Trophoblast cell (in vitro differentiated cells and primary cell): ENCODE results near the gene SLC37A1.
A peak's percentile ranks its signal among the peaks of the same experiment; 100 is the strongest.
"Not testable (repeated sequence)": the region's sequence is repeated elsewhere in the genome, so short reads cannot be mapped to it uniquely, and the experiment has no call there.

Experiments used
- DNase-seq, 2 donors: peaks; one replicate each; pipeline ENCODE4 v3.0.0-alpha.2; 2016
- H2AFZ ChIP-seq: 2 replicates; pipeline ENCODE4 v1.6.1; 2013; ENCODE audit warnings: low read length, moderate library complexity, mild to moderate bottlenecking; ENCODE audit not compliant: insufficient read depth, poor library complexity
- H2AK5ac ChIP-seq: 2 replicates; pipeline ENCODE4 v1.6.1; 2013; ENCODE audit warnings: mild to moderate bottlenecking, low read length
- H2BK120ac ChIP-seq: 2 replicates; pipeline ENCODE4 v1.6.1; 2013; ENCODE audit warnings: low read length, mild to moderate bottlenecking, moderate library complexity; ENCODE audit not compliant: insufficient read depth, poor library complexity
- H2BK12ac ChIP-seq: 2 replicates; pipeline ENCODE4 v1.6.1; 2013; ENCODE audit warnings: mild to moderate bottlenecking, low read length, moderate library complexity
- H2BK5ac ChIP-seq: 2 replicates; pipeline ENCODE4 v1.6.1; 2013; ENCODE audit warnings: low read length, low read depth, moderate library complexity, mild to moderate bottlenecking; ENCODE audit not compliant: poor library complexity
- H3K14ac ChIP-seq: 2 replicates; pipeline ENCODE4 v1.6.1; 2013; ENCODE audit warnings: mild to moderate bottlenecking, low read length
- H3K18ac ChIP-seq: 2 replicates; pipeline ENCODE4 v1.6.1; 2013; ENCODE audit warnings: mild to moderate bottlenecking, low read length
- H3K23ac ChIP-seq: 2 replicates; pipeline ENCODE4 v1.6.1; 2013; ENCODE audit warnings: low read length
- H3K27ac ChIP-seq: 2 replicates; pipeline ENCODE4 v1.5.1; 2013; ENCODE audit warnings: low read depth, mild to moderate bottlenecking, inconsistent platforms, low read length, moderate library complexity
- H3K27me3 ChIP-seq: 2 replicates; pipeline ENCODE4 v1.6.1; 2013; ENCODE audit warnings: inconsistent platforms, mild to moderate bottlenecking, low read length, moderate library complexity; ENCODE audit not compliant: insufficient read depth
- H3K36me3 ChIP-seq, 2 experiments: 1 replicate in 1 of 2; 2 replicates in 1 of 2; pipeline ENCODE4 v1.6.1; 2013; ENCODE audit warnings: low read length in 2 of 2, mild to moderate bottlenecking in 2 of 2, moderate library complexity in 1 of 2; ENCODE audit not compliant: insufficient read depth in 2 of 2, control insufficient read depth in 1 of 2
- H3K4ac ChIP-seq: 2 replicates; pipeline ENCODE4 v1.6.1; 2013; ENCODE audit warnings: low read depth, mild to moderate bottlenecking, low read length, moderate library complexity
- H3K4me1 ChIP-seq, 2 experiments: 1 replicate in 1 of 2; 2 replicates in 1 of 2; pipeline ENCODE4 v1.6.1; 2013; ENCODE audit warnings: low read length in 2 of 2, mild to moderate bottlenecking in 2 of 2, moderate library complexity in 1 of 2; ENCODE audit not compliant: insufficient read depth in 2 of 2, control insufficient read depth in 1 of 2
- H3K4me2 ChIP-seq: 2 replicates; pipeline ENCODE4 v1.6.1; 2013; ENCODE audit warnings: inconsistent platforms, mild to moderate bottlenecking, low read length, moderate library complexity
- H3K4me3 ChIP-seq: 2 replicates; pipeline ENCODE4 v1.5.1; 2013; ENCODE audit warnings: mild to moderate bottlenecking, low read depth, low read length, inconsistent platforms
- H3K79me1 ChIP-seq: one replicate; pipeline ENCODE4 v1.6.1; 2013; ENCODE audit warnings: low read length
- H3K79me2 ChIP-seq: 2 replicates; pipeline ENCODE4 v1.6.1; 2013; ENCODE audit warnings: low read length, mild to moderate bottlenecking; ENCODE audit not compliant: control insufficient read depth, insufficient read depth, poor library complexity
- H3K9ac ChIP-seq: 2 replicates; pipeline ENCODE4 v1.6.1; 2013; ENCODE audit warnings: mild to moderate bottlenecking, low read length
- H3K9me3 ChIP-seq: 2 replicates; pipeline ENCODE4 v1.6.1; 2013; ENCODE audit warnings: low read depth, mild to moderate bottlenecking, control low read depth, inconsistent platforms, low read length; ENCODE audit not compliant: insufficient read depth
- H4K12ac ChIP-seq: 2 replicates; pipeline ENCODE4 v1.6.1; 2013; ENCODE audit warnings: low read depth, mild to moderate bottlenecking, low read length, moderate library complexity
- H4K8ac ChIP-seq: 2 replicates; pipeline ENCODE4 v1.6.1; 2013; ENCODE audit warnings: low read depth, mild to moderate bottlenecking, low read length, moderate library complexity
- H4K91ac ChIP-seq: one replicate; pipeline ENCODE4 v1.6.1; 2013; ENCODE audit warnings: low read depth, mild to moderate bottlenecking, low read length, moderate library complexity
- WGBS: extraction: QIAGEN DNeasy Blood & Tissue Kit; methylation state at CpG from one replicate; pipeline ENCODE4 v1.1.7; 2013; ENCODE audit warnings: missing lambda C conversion rate; ENCODE audit not compliant: insufficient read length, insufficient coverage; ENCODE audit errors: extremely low coverage; 5-methylcytosine and 5-hydroxymethylcytosine counted together

SLC37A1 gene

DNA sequence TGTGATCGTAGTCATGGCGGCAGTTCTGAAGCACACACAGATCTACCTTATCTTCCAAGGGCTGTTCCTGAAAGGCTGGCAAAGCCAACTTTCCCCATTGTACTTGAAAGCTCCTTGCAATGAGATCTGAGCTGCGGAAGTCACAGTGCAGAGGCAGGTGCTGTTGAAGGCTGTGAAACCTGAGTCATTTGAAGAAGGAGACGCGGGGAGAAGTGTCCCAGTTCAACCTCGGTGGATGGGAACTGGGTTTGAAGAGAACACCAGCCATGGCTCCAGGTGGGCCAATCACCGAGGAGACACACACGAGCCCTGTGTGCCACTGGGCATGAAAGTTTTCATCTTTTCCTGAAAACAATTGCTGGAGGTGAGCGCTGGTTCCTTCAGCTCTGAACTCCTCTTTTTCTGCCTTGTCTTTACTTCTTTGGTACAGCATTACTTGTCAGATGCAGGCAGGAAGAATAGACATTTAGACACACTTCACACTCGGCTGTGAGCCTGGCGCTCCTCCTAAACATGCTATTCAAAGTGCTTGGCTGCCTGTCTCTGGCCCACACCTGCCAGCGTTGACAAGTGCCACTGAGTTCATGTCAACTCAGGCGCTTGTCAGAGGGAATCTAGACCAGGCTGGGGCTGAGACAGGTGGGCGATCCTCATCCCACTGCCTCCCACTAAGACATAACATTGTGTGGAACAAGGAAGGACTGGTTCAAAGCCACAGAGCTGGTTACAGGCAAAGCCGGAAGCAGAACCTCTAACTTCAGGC, 114.1 kb downstream of the SLC37A1 start:
- Histone ChIP-seq H3K23ac (no peak overlapping the region), H3K4ac (no peak overlapping the region), H3K27me3 (no peaks in the 10 kb centered on the region), H2BK120ac (no peak overlapping the region), H2BK12ac (no peak overlapping the region), H4K12ac (no peak overlapping the region), H3K79me1 (no peaks in the 10 kb centered on the region), H3K9me3 (peaks cover 8% of the 10 kb centered on the region), H2AFZ (no peak overlapping the region), H4K91ac (no peak overlapping the region), H3K18ac (no peak overlapping the region), H3K36me3 (no peaks in the 10 kb centered on the region), H3K9ac (no peak overlapping the region), H3K4me3 (no peak overlapping the region), H3K4me2 (no peak overlapping the region), H3K27ac (no peak overlapping the region), H2BK5ac (no peak overlapping the region), H2AK5ac (no peak overlapping the region), H3K79me2 (no peaks in the 10 kb centered on the region), H3K14ac (no peak overlapping the region), H3K4me1 (no peaks in the 10 kb centered on the region), H4K8ac (no peak overlapping the region)
- DNase-seq = no peak
- no CpG with 5 or more reads among the region's 15 CpGs for whole genome bisulfite sequencing

DNA sequence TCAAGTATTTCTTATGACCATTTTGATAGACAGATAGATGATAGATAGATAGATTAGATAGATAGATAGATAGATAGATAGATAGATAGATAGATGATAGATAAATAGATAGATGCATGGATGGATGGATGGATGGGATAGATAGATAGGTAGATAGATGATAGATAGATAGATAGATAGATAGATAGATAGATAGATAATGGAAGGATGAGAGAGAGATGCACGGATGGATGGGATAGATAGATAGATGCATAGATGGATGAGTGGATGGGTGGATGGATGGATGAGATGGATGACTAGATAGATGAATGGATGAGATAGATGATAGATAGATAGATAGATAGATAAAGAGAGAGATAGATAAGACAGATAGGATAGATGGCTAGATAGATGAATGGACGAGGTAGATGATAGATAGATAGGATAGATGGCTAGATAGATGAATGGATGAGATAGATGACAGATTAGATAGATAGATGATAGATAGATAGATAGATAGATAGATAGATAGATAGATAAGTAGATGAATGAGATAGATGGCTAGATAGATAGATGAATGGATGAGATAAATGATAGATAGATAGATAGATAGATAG, 114.9 kb downstream of the SLC37A1 start:
- H4K8ac ChIP-seq, H3K27me3 ChIP-seq, H3K18ac ChIP-seq, H4K91ac ChIP-seq, H2AFZ ChIP-seq, H3K4me2 ChIP-seq, DNase-seq, H3K23ac ChIP-seq, H3K27ac ChIP-seq, H3K4me1 ChIP-seq, H3K9me3 ChIP-seq, H2BK120ac ChIP-seq, H3K4me3 ChIP-seq, H3K79me1 ChIP-seq, H3K4ac ChIP-seq, H3K79me2 ChIP-seq, H3K14ac ChIP-seq, H4K12ac ChIP-seq, H2BK5ac ChIP-seq, H2AK5ac ChIP-seq, H3K9ac ChIP-seq, H2BK12ac ChIP-seq, H3K36me3 ChIP-seq: not testable (repeated sequence)
- WGBS = 100% methylated on average over 1 of the region's 2 CpGs

DNA sequence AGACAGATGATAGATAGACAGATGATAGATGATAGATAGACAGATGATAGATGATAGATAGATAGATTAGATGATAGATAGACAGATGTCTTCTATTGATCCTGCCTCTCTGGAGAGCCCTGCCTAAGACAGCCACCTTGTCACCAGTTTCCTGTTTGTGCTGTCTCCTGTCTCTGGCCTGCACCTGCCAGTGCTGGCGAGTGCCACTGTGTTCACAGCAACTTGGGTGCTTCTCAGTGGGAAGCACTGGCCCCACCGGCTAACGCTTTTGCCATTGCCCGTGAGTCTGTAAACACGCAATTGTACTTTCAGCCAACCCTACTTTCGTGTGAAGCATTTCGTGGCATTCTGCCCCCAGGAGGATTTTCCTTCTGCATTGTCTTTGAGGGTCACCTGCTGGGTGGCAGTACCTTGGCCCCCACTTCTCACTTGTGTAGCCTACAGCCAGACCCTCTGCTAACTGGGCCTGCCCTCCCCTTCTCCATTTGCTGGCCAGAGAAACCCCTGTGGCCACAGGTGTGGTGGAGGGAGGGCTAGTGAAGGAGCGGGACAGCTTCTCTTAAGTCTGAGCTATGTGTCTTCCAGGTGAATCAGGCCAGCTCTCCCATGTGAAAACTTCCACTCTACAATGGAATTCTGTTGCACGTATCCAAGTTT, 116.4 kb downstream of the SLC37A1 start:
- no peak overlapping the region for H2BK120ac ChIP-seq
- WGBS = no CpG with 5 or more reads among the region's 9 CpGs
- no peak overlapping the region for H2BK5ac ChIP-seq

GRCh38 chr21:42630626-42631025, 117.0 kb downstream of the SLC37A1 start:
- Histone ChIP-seq H4K91ac (no peak overlapping the region), H3K79me1 (no peaks in the 10 kb centered on the region), H3K4me3 (peak overlapping the region; percentile 9), H4K12ac (no peak overlapping the region), H3K18ac (no peak overlapping the region), H3K4ac (no peak overlapping the region), H4K8ac (no peak overlapping the region), H2BK120ac (no peak overlapping the region), H3K36me3 (no peaks in the 10 kb centered on the region), H3K27me3 (no peaks in the 10 kb centered on the region), H3K14ac (no peak overlapping the region), H2BK12ac (no peak overlapping the region), H3K4me2 (no peak overlapping the region), H3K9ac (no peak overlapping the region), H2AFZ (no peak overlapping the region), H3K9me3 (peaks cover 8% of the 10 kb centered on the region), H3K79me2 (no peaks in the 10 kb centered on the region), H3K27ac (no peak overlapping the region), H3K4me1 (no peaks in the 10 kb centered on the region), H3K23ac (no peak overlapping the region), H2AK5ac (no peak overlapping the region), H2BK5ac (no peak overlapping the region)
- no peak for DNase-seq
- WGBS = no CpG with 5 or more reads among the region's 9 CpGs

More for the DNA sequence above, 116.4 kb downstream of the SLC37A1 start:
- no peak overlapping the region for H4K91ac ChIP-seq
- no peak overlapping the region for H3K4me3 ChIP-seq
- H2AFZ ChIP-seq = no peak overlapping the region
- H3K14ac ChIP-seq = no peak overlapping the region
- H3K9me3 ChIP-seq = peaks cover 8% of the 10 kb centered on the region
- H2BK12ac ChIP-seq = no peak overlapping the region
- H3K4me1 ChIP-seq = no peaks in the 10 kb centered on the region
- no peak overlapping the region for H4K12ac ChIP-seq
- no peak overlapping the region for H3K9ac ChIP-seq
- no peak overlapping the region for H3K18ac ChIP-seq
- H2AK5ac ChIP-seq = no peak overlapping the region
- H3K23ac ChIP-seq = no peak overlapping the region
- H3K27me3 ChIP-seq = no peaks in the 10 kb centered on the region
- H3K79me1 ChIP-seq = no peaks in the 10 kb centered on the region
- no peak for DNase-seq
- H3K4me2 ChIP-seq = no peak overlapping the region
- H3K36me3 ChIP-seq = no peaks in the 10 kb centered on the region
- H4K8ac ChIP-seq = no peak overlapping the region
- no peaks in the 10 kb centered on the region for H3K79me2 ChIP-seq
- H3K4ac ChIP-seq = no peak overlapping the region
- no peak overlapping the region for H3K27ac ChIP-seq
